LHCN-M2 (cell line): Measurements from ENCODE around the gene TCF20. TPM values are rescaled to one million over a fixed set of nuclear protein-coding genes. Genes with fewer than 3 reads are reported as not detected.

Experiments
- DNase-seq: peaks from one replicate; pipeline ENCODE4 v3.0.0-alpha.2; 2012; ENCODE audit warnings: low read depth
- total RNA-seq: library from RNA; depleted of rRNA; stranded (reverse); fragments of >200 nt; gene quantifications from 2 replicates; pipeline ENCODE4 v1.2.3, GENCODE V29; 2014; rRNA removed

Gene TCF20
- total RNA-seq, 1 experiment from 2014 or later, result 18.1 TPM

DNA sequence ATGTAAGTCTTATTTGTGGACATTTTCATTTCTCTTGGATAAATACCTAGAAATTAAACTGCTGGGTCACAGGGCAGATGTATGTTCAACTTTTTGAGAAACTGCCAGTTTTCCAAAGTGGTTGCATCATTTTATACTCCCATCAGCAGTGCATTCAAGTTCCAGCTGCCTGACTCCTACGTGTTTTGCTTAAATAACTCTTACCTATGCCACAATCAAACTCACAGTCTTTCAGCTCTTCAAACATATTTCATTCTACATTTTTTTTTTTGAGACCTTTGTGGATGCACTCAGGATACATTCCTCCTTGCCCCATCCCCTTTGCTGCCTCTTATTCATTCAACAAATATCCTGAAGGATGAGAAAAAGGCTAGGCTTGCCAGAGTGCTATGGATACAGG, 9.2 kb downstream of the TCF20 start:
- no peak for DNase-seq

DNA sequence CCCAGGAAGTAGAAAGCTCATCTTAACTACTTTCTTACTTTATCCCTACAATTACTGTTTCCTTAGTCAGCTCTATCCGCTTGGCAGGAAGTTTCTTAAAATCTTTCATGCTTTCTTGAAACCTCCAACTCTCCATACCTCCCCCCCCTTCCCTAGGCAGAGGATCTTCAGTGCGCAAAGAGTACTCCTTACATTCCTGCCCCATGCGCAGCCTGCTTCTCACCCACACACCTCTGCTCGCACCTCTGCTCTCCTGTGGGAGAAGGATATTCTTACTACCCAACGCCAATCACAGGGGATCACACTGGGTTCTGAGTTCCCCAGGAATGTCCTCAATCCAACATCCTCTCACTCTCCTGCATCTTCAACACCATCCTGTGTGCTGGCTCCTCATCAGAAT, 12.3 kb downstream of the TCF20 start:
- no peak for DNase-seq

DNA sequence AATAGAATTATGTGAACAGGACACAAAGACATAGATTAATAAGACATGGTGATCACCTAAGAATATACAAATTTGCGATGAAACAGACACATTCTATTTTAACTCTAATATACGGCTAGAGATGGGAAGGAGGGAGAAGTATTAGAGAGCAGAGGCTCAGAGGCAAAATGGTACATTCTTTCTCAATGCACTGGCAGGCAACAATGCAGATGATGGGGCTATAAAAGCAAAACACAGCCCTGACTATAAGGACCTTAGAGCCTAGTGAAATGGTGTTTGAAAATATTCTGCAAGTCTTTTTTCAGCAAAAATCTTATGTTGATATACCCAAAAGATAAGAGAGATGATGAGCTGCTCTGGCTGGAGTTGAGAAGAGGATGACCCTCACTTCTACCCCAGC, 13.1 kb downstream of the TCF20 start:
- DNase-seq, result no peak

DNA sequence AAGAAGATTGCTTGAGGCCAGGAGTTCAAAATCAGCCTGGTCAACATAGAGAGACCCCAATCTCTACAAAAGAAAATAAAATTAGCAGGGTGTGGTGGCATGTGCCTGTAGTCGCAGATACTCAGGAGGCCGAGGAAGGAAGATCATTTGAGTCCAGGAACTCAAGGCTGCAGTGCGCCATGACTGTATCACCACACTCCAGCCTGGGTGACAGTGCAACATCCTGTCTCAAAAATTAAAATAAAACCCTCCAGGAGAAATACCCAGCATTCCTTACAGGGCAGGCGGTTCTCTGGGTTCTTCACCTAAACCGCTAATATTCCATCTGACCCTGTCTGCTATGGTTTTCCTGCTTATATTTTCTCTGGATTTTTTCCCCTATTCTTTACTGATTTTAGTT, 13.5 kb downstream of the TCF20 start:
- DNase-seq, result no peak

DNA sequence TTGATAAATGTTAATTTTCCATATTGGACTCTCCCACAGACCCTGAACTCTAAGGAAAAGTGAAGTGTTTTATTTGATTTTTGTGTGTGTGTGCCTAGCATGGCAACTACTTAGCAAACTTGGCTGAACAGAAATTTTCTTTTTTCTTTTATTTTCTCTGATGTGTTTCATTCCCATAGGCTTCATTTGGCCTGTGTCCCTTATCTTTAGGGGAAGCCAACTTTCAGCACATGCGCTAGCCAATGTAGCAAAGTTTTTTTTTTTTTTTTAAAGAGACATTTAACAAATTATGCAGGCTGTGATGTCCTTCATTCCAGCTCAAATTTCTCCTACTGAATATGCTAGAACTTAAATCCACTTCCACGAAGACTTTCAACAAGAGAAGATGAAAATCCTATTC, 14.2 kb downstream of the TCF20 start:
- DNase-seq, result no peak

DNA sequence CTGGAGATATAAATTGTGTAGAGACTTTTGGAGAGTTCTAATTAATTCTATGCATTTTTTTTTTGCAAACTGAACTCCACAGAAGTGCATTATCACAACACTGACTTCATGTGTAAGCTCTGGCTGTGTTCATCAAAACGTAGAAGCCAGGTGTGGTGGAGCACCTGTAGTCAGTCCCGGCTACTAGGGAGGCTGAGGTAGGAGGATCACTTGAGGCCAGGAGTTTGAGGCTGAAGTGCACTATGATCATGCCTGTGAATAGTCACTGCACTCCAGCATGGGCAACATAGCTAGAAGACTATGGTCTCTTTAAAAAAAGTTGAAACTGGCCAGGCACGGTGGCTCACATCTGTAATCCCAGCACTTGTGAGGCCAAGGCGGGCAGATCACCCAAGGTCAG, 20.6 kb downstream of the TCF20 start:
- no peak for DNase-seq

DNA sequence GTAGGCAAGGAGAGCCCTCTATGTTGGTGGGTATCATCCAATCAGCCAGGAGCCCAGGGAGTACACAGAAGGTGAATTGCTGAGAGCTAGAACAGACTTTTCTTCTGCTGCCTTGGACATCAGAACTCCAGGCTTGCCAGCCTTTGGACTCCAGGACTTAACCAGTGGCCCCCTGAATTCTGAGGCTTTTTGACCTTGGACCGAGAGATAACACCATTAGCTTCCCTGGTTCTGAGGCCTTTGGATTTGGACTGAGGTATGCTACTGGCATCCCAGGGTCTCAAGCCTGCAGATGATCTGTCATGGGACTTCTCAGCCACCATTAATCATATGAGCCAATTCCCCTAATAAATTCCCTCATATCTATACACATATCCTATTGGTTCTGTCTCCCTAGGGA, 21.5 kb downstream of the TCF20 start:
- DNase-seq, result no peak

DNA sequence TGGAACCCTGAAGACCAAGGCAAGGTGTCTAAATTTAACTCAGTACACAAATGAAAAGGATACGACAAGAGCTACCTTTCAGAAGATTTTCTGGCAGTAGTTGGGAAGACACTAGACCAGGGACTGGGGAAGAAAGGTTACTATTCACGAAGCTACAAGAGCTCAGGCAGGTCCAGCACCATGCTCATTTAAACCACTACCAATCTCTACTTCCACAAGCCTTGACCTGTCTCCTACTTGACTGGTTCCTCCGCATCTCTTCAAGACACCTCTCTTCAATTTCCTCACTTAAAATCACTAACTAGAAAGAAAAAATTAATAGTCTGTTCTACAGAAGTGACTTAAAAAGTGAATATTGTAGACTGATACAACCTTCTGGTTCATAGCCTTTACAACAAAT, 22.9 kb downstream of the TCF20 start:
- DNase-seq, result no peak

DNA sequence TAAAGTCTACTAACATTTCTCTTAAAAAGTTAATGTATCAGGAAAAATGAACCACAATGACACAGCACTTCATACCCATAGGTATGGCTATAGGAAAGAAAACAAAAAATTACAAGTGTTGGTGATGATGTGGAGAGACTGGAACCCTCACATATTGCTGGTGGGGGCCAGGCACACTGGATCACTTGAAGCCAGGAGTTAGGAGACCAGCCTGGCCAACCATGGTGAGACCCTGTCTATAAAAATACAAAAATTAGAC, 26.7 kb downstream of the TCF20 start:
- no peak for DNase-seq

DNA sequence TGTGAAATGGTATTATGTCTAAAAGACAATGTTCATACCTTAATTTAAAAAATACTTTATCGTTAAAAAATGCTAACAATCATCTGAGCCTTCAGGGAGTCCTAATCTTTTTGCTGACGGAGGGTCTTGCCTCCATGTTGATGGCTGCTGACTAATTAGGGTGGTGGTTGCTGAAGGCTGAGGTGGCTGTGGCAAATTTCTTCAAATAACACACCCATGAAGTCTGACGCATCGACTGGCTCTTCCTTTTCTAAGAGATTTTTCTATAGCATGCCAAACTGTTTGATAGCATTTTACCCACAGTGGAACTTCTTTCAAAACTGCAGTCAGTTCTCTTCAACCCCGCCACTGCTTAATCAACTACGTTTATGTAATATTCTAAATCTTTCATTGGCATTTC, 33.6 kb downstream of the TCF20 start:
- DNase-seq, result no peak

DNA sequence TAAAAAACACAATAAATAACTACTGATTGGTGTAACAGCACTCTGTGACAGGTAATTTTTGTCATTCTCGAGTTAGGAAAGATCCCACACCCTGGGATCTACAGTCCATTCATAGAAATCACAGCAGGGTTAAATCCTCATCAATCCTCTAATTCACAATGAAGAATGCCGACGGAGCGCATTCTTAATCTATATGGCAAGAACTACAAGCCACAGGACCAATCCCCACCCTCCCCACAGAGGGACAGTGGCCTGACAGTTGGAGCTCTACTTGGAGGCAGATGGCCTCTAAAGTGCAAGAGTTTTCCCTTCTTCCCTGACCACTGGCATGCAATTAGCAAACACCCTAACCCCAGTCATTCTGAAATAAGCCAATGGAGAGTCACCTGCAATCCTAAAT, 34.2 kb downstream of the TCF20 start:
- DNase-seq, result no peak

DNA sequence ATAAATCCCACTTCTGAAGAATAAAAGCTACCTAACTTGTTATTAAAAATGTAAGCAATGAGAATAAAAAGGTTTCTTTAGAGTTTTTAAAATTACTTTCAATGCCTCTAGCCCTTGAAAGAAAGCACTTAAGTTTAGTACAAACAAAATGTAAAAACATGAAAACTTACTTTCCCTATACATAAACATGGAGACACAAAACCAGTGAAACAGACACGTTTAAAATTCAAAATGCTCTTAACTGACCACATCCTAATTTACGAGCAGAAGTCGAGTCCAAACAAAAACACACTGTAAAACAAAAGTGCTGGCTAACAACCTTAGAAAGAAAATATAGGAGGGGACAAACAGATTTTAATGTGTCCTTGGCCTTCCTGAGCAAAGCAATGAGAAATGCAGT, 36.6 kb downstream of the TCF20 start:
- DNase-seq, result no peak

DNA sequence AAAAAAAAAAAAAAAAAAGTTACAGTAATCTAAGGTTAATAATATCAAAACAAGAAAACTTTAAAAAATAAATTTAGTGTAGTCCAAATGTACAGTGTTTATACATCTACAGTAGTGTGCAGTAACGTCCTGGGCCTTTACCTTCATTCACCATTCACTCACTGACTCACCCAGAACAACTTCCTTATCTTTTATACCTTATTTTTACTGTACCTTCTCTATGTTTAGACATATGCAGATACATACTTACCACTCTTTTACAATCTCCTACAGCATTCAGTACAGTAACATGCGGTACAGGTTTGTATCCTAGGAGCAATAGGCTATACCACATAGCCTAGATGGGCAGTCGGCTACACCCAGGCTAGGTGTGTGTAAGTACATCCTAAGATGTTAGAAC, 38.5 kb downstream of the TCF20 start:
- DNase-seq, result no peak

DNA sequence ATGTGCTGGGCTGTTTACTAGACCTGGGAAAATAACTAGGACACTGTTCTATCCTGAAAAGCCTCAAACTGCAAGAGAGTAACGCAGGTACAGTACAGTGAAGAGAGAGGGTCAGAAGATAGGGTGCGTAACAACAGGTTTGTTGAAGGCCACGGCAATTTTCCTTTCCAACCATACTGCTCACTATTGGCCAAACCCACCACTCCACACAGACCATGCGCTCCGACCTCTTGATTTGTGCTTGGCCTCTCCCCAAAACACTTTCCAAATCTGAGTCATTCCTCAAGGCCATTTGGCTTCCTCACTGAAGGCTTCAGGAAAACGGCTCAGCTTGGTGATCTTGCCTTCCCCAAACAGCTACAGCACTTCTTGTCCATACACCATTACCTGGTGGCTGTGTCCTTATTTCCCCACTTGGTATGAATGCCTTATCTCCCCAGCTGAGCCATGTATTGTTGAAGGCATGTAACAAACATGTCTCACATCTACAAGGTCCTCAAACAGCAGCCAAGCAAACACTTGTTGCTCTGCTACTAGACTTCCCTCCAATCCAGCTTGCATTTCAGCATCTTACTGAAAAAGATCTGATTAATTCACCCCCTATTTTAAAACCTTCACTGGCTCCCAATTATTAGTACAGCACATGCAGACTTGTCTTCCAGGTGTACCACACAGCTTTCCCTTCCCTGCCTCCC, 40.9 kb downstream of the TCF20 start:
- DNase-seq, result no peak

DNA sequence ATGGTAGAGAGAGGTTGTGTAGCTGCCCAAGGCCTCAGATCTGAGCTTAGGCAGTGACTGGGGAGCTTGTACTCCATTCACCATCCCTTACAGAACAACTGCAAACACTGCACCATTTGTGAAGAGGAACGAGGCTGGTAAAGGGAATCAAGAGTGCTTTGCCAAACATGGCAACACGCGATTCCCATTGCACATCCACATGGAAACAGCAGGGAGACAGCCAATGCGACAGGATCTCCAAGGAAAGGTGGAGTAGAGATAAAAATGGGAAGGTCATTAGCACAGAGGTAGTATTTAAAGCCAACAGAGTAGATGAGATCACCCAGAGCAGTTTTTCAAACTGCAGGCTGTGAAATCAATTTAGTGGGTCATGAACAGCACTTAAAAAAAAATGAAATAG, 42.0 kb downstream of the TCF20 start:
- no peak for DNase-seq

DNA sequence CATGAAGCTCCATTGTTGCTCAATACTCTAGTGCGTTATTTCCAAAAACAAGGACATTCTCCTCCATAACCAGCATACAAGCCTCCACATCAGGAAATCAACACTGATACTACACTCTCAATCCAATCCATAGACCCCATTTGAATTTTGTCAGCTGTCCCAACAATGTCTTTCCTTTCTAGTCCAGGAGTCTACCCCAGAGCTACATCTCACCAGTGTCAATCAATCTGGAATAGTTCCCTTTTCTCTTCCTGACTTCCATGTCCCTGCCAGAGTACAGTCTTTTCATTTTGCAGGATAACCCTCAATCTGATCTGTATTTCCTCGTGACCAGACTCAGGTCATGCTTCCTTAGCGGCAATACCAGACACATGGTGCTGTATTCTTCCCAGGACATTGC, 43.0 kb downstream of the TCF20 start:
- DNase-seq, result no peak

DNA sequence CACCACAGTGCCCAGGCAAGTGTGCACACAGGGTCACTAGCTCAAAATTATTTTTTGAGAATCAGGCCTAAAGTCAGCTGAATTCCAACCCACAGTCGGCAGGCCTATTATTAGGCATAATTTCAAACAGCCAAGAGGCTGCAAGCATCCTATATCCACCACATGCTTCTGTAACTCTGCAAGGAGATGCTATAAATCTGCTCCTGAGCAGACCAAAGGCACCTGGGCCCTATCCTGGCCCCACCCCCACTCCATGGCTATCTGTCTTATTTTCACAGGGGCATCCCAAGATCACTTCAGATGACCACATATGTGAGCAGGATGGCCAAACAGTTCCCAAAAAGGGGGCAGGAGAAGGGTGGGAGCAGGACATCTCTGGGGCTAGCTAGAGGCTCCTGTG, 44.6 kb downstream of the TCF20 start:
- no peak for DNase-seq

DNA sequence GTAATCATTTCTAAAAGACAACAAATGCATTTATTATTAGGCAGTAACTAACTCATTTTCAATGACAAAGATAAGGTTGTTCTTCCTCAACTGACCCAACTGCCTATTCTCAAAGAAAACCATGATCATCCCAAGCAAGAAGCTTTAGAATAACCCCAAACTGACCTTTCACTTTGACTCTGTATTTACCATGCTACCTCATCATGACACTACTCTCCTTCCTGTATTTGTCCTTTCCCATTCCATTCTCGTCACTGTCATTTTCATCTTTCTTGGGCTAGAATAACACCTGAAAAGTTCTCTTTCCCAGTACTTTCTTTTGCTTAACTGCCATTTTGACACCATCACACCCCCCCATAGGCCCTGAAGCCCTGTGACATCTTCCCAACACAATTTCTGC, 48.3 kb downstream of the TCF20 start:
- DNase-seq, result no peak

Other genes starting within 250 kb of the TCF20 start
- gene NAGA, start 199.8 kb downstream of the TCF20 start, total RNA-seq, result 34.5 and 36.2 TPM in 2 replicates
- 15.7 and 17.6 TPM in 2 replicates for gene PHETA2, start 196.4 kb downstream of the TCF20 start, total RNA-seq
- gene SMDT1, start 191.0 kb downstream of the TCF20 start, total RNA-seq, result 2.6 and 6.6 TPM in 2 replicates
- gene NDUFA6, start 179.9 kb downstream of the TCF20 start, total RNA-seq, result 81.9 and 90.6 TPM in 2 replicates
- gene CYP2D6, start 139.8 kb downstream of the TCF20 start, total RNA-seq, result 0.17 TPM in 1 of 2 replicates, not detected in the other
- gene NFAM1, start 161.8 kb upstream of the TCF20 start, total RNA-seq, result not detected in 2 replicates
- gene RRP7A, start 249.1 kb upstream of the TCF20 start, total RNA-seq, result 35.6 and 36.9 TPM in 2 replicates